Subcutaneous adipose tissue (tissue), 4 donors: ENCODE measurements around the gene KCNH4. TPM values are rescaled to one million over a fixed set of nuclear protein-coding genes. Genes with fewer than 3 reads are reported as not detected.

Source experiments
- CTCF ChIP-seq: fragments of 450-650 bp; IDR thresholded peaks from one replicate; pipeline ENCODE4 v1.5.1; 2016; ENCODE audit warnings: low read depth, mild to moderate bottlenecking, control low read depth, antibody characterized with exemption, moderate library complexity
- total RNA-seq, 4 donors: library from RNA; depleted of rRNA; stranded (reverse); fragments of >200 nt; gene quantifications; one replicate each; pipeline ENCODE4 v1.1.0, GENCODE V29; 2016

KCNH4 gene
- total RNA-seq, 4 donors from 2014 or later = 0.16 to 0.34 (median 0.19) TPM; not detected in 1

DNA sequence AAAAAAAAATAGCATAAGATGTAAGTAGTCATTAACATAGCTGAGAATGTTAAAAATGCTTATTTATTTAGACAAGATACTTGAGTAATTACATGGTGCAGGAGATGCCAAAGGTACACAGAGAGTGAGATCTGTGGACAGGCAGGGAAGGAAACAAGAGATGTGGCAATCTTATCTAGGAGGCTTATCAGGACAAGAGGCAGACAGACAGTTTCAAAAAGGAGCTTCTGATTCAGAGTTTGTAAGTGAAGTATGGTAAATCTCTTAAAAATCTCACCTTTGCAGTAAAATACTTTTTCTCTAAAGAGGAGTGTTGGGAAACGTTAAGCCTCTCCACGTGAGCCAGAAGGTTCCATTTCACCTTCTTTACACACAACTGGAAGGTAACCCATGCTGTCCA lies 33.2 kb upstream of the KCNH4 start:
- TF ChIP-seq CTCF = no peak

DNA sequence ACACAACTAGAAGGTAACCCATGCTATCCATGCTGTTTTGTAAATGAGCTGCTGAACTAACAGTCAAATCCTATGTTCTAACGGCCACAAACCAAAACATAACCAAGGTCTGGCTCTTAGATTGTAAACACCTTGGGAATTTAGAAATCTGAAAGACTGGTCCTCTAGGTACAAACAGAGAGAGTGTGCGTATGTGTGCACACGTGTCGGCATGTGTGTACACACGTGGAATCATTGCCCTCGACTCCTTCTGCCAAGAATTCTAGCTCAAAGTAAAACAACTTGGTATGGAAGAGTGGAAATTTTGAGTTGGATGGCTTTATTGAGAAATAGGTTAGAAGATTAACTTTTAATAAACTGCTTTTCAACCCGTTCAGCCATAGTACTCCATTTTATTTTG lies 31.4 kb upstream of the KCNH4 start:
- TF ChIP-seq CTCF = no peak

DNA sequence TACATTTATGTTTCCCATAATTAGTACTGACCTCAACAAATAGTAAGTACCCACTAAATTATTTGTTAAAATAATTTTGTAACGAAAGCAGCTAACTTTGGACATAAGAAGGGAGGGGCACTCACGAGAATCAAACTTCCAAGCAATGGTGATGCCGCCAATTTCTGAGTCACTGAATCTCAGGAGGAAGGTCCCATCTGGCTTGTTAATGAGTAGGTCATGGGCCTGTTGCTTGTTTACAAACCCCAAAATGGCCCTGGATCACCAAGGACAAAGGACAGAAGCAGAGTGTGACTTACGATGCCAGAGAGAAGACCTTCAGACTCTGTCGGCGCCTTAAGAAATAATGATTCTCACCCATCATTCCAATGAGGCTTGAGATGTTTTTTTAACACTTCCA lies 29.1 kb upstream of the KCNH4 start:
- no peak for TF ChIP-seq CTCF

DNA sequence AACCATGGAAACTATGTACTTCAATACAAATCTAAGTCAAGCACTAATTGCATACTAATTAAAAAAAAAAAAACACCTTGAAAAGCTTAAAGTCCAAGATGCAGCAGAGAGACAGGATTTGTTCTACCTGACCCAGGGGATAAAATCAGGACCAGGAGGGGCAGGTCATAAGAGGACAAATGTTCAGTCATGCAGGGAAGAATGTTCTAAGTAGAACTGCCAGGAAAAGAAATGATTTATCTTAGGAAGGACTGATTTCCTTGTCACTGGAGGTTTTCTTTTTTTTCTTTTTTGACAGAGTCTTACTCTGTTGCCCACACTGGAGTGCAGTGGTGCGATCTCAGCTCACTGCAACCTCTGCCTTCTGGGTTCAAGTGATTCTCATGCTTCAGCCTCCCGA lies 22.4 kb upstream of the KCNH4 start:
- no peak for TF ChIP-seq CTCF

DNA sequence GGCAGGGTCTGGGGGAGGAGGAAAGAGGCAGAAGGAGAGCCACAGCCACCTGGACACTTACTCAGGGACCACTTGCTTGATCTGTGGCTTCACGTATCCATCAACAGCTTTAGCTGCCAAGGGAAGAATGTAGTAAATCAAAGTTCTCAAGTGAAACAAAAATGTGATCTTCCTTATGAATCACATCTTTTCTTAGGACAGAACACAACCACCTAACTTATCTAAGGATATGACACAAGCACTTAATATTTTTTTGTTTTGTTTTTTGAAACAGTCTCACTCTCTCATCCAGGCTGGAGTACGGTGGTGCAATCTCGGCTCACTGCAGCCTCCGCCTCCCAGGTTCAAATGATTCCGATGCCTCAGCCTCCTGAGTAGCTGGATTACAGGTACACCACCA lies 21.8 kb upstream of the KCNH4 start:
- no peak for TF ChIP-seq CTCF

DNA sequence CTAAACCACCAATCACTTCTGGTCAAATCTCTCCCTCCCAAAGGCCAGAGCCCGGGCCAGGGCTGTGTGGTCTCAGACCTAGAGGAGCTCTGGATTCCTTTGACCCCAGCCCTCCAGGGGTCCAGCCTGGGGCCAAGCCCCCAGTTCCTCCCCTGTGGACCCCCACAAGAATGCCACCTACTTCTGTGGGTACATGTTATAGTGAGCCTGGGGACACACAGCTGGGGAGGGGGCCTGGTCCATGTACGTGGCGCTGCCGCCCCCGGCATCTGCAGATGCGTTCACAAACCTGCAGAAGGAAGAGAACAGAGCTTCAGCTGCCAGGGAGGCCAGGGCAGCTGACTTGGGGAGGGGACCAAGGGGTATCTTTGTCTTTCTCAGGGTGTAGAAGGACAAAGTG lies 21.2 kb upstream of the KCNH4 start:
- no peak for TF ChIP-seq CTCF

- no peak for TF ChIP-seq CTCF
Measured at GRCh38 chr17:42201458-42201772, 20.5 kb upstream of the KCNH4 start.
